Dorsolateral prefrontal cortex (tissue), 118 donors: Measurements from ENCODE around the gene BTC. TPM values are rescaled to one million over a fixed set of nuclear protein-coding genes. Genes with fewer than 3 reads are reported as not detected.

Experiments
- total RNA-seq, 120 experiments: library from RNA; stranded (reverse); gene quantifications; one replicate each; pipeline versions ENCODE4 v1.2.3 to v1.2.4, GENCODE V29; 2022

The BTC gene
- total RNA-seq, 120 experiments from 2014 or later: 0.36 to 4.9 (median 1.3) TPM

Other genes with a start within 250 kb of the BTC start
- 100 to 1,000 TPM in 1 of 120 experiments, 10 to 100 TPM in 119; 11.2 to 111 (median 56.5) TPM for gene PARM1, start 138.6 kb upstream of the BTC start, total RNA-seq